Testis (tissue), 3 donors: ENCODE measurements around the gene MXRA8. TPM values are rescaled to one million over a fixed set of nuclear protein-coding genes. Genes with fewer than 3 reads are reported as not detected.

Experiments used
- DNase-seq: peaks from one replicate; pipeline ENCODE4 v3.0.0-alpha.2; 2019
- H3K27ac ChIP-seq, 2 donors: fragments of 200-600 bp; sonication (generic); one replicate each; pipeline ENCODE4 v1.5.1; 2019
- H3K27me3 ChIP-seq: fragments of 200-600 bp; sonication (generic); one replicate; pipeline ENCODE4 v1.5.1; 2019
- H3K36me3 ChIP-seq: fragments of 200-600 bp; sonication (generic); one replicate; pipeline ENCODE4 v1.5.1; 2017; ENCODE audit warnings: low read depth; ENCODE audit errors: missing control alignments
- H3K4me1 ChIP-seq: fragments of 200-600 bp; sonication (generic); one replicate; pipeline ENCODE4 v1.5.1; 2019
- H3K4me3 ChIP-seq, 2 donors: fragments of 200-600 bp; sonication (generic); one replicate each; pipeline ENCODE4 v1.5.1; 2017 to 2019
- H3K9me3 ChIP-seq: fragments of 200-600 bp; sonication (generic); one replicate; pipeline ENCODE4 v1.5.1; 2017
- CTCF ChIP-seq, 3 experiments: fragments of 450-650 bp in 2 of 3; fragments of 200-600 bp in 1 of 3; sonication (generic) in 1 of 3; IDR thresholded peaks; one replicate each; pipeline ENCODE4 v1.5.1; 2016 to 2019; ENCODE audit warnings: antibody characterized with exemption in 3 of 3, mild to moderate bottlenecking in 2 of 3, moderate library complexity in 1 of 3
- POLR2A ChIP-seq: fragments of 450-650 bp; IDR thresholded peaks from one replicate; pipeline ENCODE4 v1.6.1; 2017; ENCODE audit warnings: antibody characterized with exemption, mild to moderate bottlenecking, moderate library complexity
- WGBS, 2 donors: methylation state at CpG; one replicate each; pipeline ENCODE4 v1.1.5; 2018; 5-methylcytosine and 5-hydroxymethylcytosine counted together
- intact Hi-C: fragments of 100-400 bp; cut with DNase I; formaldehyde crosslinking; loops from one replicate; pipeline ENCODE4 v1.15.1; 2023; ENCODE audit warnings: low total_unique reads
- polyA plus RNA-seq: library from polyadenylated mRNA; stranded (reverse); fragments of 350-450 nt; fragmentation: Illumina TruSeq; extraction: RNeasy Lipid Tissue Mini Kit (QIAGEN cat#74804); gene quantifications from one replicate; pipeline ENCODE4 v1.2.3, GENCODE V29; 2014; ENCODE audit warnings: low read depth, low replicate concordance; ENCODE audit not compliant: insufficient read depth
- total RNA-seq, 2 donors: library from RNA; depleted of rRNA; stranded (reverse); fragments of >200 nt; gene quantifications; one replicate each; pipeline ENCODE4 v1.2.3, GENCODE V29; 2016

MXRA8 gene
- total and polyA plus RNA-seq, 3 donors from 2014 or later: 60.2 to 102 (median 63.3) TPM

- Histone ChIP-seq H3K27ac (no peak overlapping the region), H3K4me1 (peaks cover 40% of the 10 kb centered on the region), H3K4me3 (peak overlapping the region; percentile 65 to 89), H3K27me3 (no peaks in the 10 kb centered on the region), H3K9me3 (no peaks in the 10 kb centered on the region), H3K36me3 (no peaks in the 10 kb centered on the region)
- 34 to 57% methylated on average over 12 to 27 of the region's 27 CpGs for WGBS, 2 donors
- intact Hi-C loops: no loop called here
- no peak for DNase-seq
- TF ChIP-seq POLR2A: no peak
- TF ChIP-seq CTCF (IDR thresholded peaks at IDR 0.05): no peak
Observed at GRCh38 chr1:1306661-1307260, 51.6 kb downstream of the MXRA8 start.

GRCh38 chr1:1306070-1306660 lies 52.2 kb downstream of the MXRA8 start:
- intact Hi-C loops: no loop called here
- H3K9me3 ChIP-seq: no peaks in the 10 kb centered on the region
- peaks cover 40% of the 10 kb centered on the region for H3K4me1 ChIP-seq
- DNase-seq: no peak
- no peaks in the 10 kb centered on the region for H3K36me3 ChIP-seq
- no peak overlapping the region for H3K4me3 ChIP-seq
- no peaks in the 10 kb centered on the region for H3K27me3 ChIP-seq
- no peak for TF ChIP-seq CTCF (IDR thresholded peaks at IDR 0.05)
- TF ChIP-seq POLR2A: no peak
- H3K27ac ChIP-seq: peak overlapping the region; percentile 25 to 65
- 39% methylated on average over 10 of the region's 11 CpGs; no CpG with 5 or more reads in 1 of the 2 donors for WGBS, 2 donors

- peaks cover 40% of the 10 kb centered on the region for H3K4me1 ChIP-seq
- H3K36me3 ChIP-seq: no peaks in the 10 kb centered on the region
- 46 to 63% methylated on average over 16 to 25 of the region's 25 CpGs for WGBS, 2 donors
- no peaks in the 10 kb centered on the region for H3K9me3 ChIP-seq
- intact Hi-C loops: no loop called here
- H3K4me3 ChIP-seq: no peak overlapping the region
- peak overlapping the region; percentile 25 to 65 for H3K27ac ChIP-seq
- H3K27me3 ChIP-seq: no peaks in the 10 kb centered on the region
- DNase-seq: peak; percentile 56
- TF ChIP-seq POLR2A (no peak), CTCF (IDR thresholded peaks at IDR 0.05) (no peak)
Observed at GRCh38 chr1:1305300-1306069, 52.9 kb downstream of the MXRA8 start.

GRCh38 chr1:1304331-1305299 lies 53.7 kb downstream of the MXRA8 start:
- H3K27me3 ChIP-seq: no peaks in the 10 kb centered on the region
- DNase-seq: peak; percentile 86
- no peaks in the 10 kb centered on the region for H3K9me3 ChIP-seq
- peak overlapping the region; percentile 25 to 65 for H3K27ac ChIP-seq
- TF ChIP-seq CTCF (IDR thresholded peaks at IDR 0.05) (no peak), POLR2A (no peak)
- WGBS, 2 donors: 49 to 64% methylated on average over 10 to 29 of the region's 29 CpGs
- intact Hi-C loops: no loop called here
- peaks cover 39% of the 10 kb centered on the region for H3K4me1 ChIP-seq
- no peak overlapping the region for H3K4me3 ChIP-seq
- no peaks in the 10 kb centered on the region for H3K36me3 ChIP-seq
